Pancreas (tissue), 10 donors: ENCODE measurements around the gene PTPN12. TPM values are rescaled to one million over a fixed set of nuclear protein-coding genes. Genes with fewer than 3 reads are reported as not detected.

ENCODE experiments used
- ATAC-seq, 4 donors: fragments of 200-7000 bp; cut with Tn5 transposase; one replicate each; pipeline versions ENCODE4 v1.8.0 to v1.9.1; 2020; ENCODE audit warnings: mild to moderate bottlenecking in 4 of 4, moderate library complexity in 4 of 4
- DNase-seq, 6 donors: peaks; one replicate each; pipeline ENCODE4 v3.0.0-alpha.2; 2020
- FAIRE-seq: peaks from 2 replicates; lab custom pipeline; 2012; peaks lifted over from hg19 to GRCh38; lab: Jason Lieb, UNC
- H3K27ac ChIP-seq, 4 donors: fragments of 200-600 bp; sonication (generic); 1 replicate in 3 of 4; 2 replicates in 1 of 4; pipeline versions ENCODE4 v1.5.0 to v1.8.0; 2020
- H3K27me3 ChIP-seq, 4 donors: fragments of 200-600 bp; one replicate each; pipeline ENCODE4 v1.8.0; 2021
- H3K36me3 ChIP-seq, 3 donors: fragments of 200-600 bp; sonication (generic) in 1 of 3; one replicate each; pipeline versions ENCODE4 v1.5.0 to v1.8.0; 2020 to 2021
- H3K4me1 ChIP-seq, 3 donors: fragments of 200-600 bp; one replicate each; pipeline ENCODE4 v1.8.0; 2021
- H3K4me3 ChIP-seq, 4 donors: fragments of 200-600 bp; sonication (generic) in 2 of 4; one replicate each; pipeline versions ENCODE4 v1.5.0 to v1.8.0; 2020 to 2021
- H3K9me3 ChIP-seq, 4 donors: fragments of 200-600 bp; one replicate each; pipeline ENCODE4 v1.8.0; 2021
- CTCF ChIP-seq, 4 donors: fragments of 200-600 bp; sonication (generic) in 3 of 4; IDR thresholded peaks; one replicate each; pipeline versions ENCODE4 v1.5.0 to v1.8.0; 2021; ENCODE audit warnings: antibody characterized with exemption in 4 of 4
- WGBS, 2 donors: extraction: QIAGEN DNeasy Blood & Tissue Kit; methylation state at CpG; one replicate each; pipeline ENCODE4 v1.1.7; 2013; 5-methylcytosine and 5-hydroxymethylcytosine counted together
- intact Hi-C, 3 donors: fragments of 100-400 bp; cut with DNase I; formaldehyde crosslinking; loops; one replicate each; pipeline versions ENCODE4 v1.11.1 to v1.14.2; 2022
- polyA plus RNA-seq, 2 donors: library from polyadenylated mRNA; stranded (reverse); fragments of 200-250 nt; gene quantifications; one replicate each; pipeline ENCODE4 v1.2.3, GENCODE V29; 2013
- total RNA-seq, 6 donors: library from RNA; stranded (reverse); fragmentation: NEBNext Ultra II Directional in 4 of 6; extraction: Animal tissue kit (Norgen Biotek cat#: 25700) in 4 of 6; gene quantifications; one replicate each; pipeline versions ENCODE4 v1.2.1 to v1.2.4, GENCODE V29; 2021 to 2023
- donor health status: healthy with polysubstance abuse.
- donor health status: DM: no; HTN: no; CAD: no; lungs with moderate emphysema.
- donor health status: DM: no; HTN: no; CAD: no.
- donor health status: control.
- donor health status: control.
- donor health status: Bipolar disorder and iron deficiency.
- donor health status: DM: yes; HTN: yes; CAD: no.
- donor health status: DM: no; HTN: no; CAD: no.
- donor health status: DM: no; HTN: no; CAD: no.
- donor health status: DM: yes; HTN: yes; CAD: no.

The PTPN12 gene
- total and polyA plus RNA-seq, 8 donors = 12.0 to 42.9 (median 21.1) TPM

- ATAC-seq (no peak), FAIRE-seq (no peak), DNase-seq (no peak)
- no peaks in the 10 kb centered on the region for H3K27me3 ChIP-seq
- no peaks in the 10 kb centered on the region for H3K9me3 ChIP-seq
- no peaks in the 10 kb centered on the region for H3K4me1 ChIP-seq
- no peak overlapping the region for H3K4me3 ChIP-seq
- intact Hi-C loops = no loop called here
- TF ChIP-seq CTCF (IDR thresholded peaks at IDR 0.05) = no peak
- H3K27ac ChIP-seq = no peak overlapping the region
- no peaks in the 10 kb centered on the region for H3K36me3 ChIP-seq
These were observed 12.4 kb upstream of the PTPN12 start for GRCh38 chr7:77524731-77525130.

DNA sequence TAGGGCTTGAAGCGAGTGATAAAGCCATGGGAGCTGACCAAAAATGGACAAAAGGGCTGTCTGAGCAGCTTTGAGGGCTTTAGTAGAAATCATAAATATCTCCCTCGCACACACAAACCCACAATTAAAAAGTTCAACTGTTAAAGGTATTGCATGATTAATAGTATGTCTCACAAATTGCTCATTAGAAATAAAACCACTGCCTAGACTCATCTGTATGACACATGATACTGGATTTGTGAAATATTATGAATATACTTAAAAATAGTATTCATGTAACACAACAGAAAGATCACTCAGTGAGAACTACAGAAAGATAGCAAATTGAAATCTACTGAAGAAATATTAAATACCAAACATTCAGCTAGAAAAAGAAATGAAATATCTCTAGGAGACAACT is 11.9 kb upstream of the PTPN12 start:
- Histone ChIP-seq H3K27me3 (no peaks in the 10 kb centered on the region), H3K27ac (no peak overlapping the region), H3K4me3 (no peak overlapping the region), H3K4me1 (no peaks in the 10 kb centered on the region), H3K9me3 (no peaks in the 10 kb centered on the region), H3K36me3 (no peaks in the 10 kb centered on the region)
- FAIRE-seq (no peak), ATAC-seq (no peak), DNase-seq (no peak)
- WGBS, 2 donors = 91 to 94% methylated on average over 2 of the region's 2 CpGs
- intact Hi-C loops = no loop called here
- no peak for TF ChIP-seq CTCF (IDR thresholded peaks at IDR 0.05)

- intact Hi-C loops = no loop called here
- Histone ChIP-seq H3K4me1 (no peaks in the 10 kb centered on the region), H3K27me3 (no peaks in the 10 kb centered on the region), H3K9me3 (no peaks in the 10 kb centered on the region), H3K27ac (no peak overlapping the region), H3K4me3 (no peak overlapping the region), H3K36me3 (no peaks in the 10 kb centered on the region)
- FAIRE-seq = no peak
- no peak for DNase-seq
- no peak for ATAC-seq
- TF ChIP-seq CTCF (IDR thresholded peaks at IDR 0.05) = no peak
These were observed 8.7 kb upstream of the PTPN12 start for GRCh38 chr7:77528368-77528767.

GRCh38 chr7:77529279-77529678 is 7.8 kb upstream of the PTPN12 start:
- no peaks in the 10 kb centered on the region for H3K9me3 ChIP-seq
- WGBS, 2 donors = 82 to 94% methylated on average over 4 of the region's 4 CpGs

DNA sequence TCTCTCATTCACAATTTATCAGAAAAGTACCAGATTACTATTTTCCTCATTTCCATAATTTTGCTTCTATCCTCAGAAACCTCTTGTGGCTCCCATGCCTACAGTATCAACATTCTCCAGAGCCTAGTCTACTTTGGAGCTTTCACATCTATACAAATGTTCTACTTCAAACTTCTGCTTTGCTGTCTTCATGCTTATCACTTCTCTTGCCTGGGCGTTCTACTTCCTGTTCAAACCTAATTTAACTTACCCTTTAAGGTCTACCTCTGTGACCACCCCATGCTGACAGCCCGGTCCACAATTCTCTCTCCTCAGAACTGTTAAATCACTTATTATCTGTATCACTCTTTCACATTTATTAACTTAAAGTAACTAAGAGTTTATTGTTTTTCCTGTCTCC is 6.1 kb upstream of the PTPN12 start:
- Histone ChIP-seq H3K27ac (no peak overlapping the region), H3K4me1 (peaks cover 0 to 3% (median 0%) of the 10 kb centered on the region in 3 donors), H3K9me3 (no peaks in the 10 kb centered on the region), H3K27me3 (no peaks in the 10 kb centered on the region), H3K4me3 (no peak overlapping the region), H3K36me3 (no peaks in the 10 kb centered on the region)
- ATAC-seq (no peak), FAIRE-seq (no peak), DNase-seq (no peak)
- WGBS, 2 donors = 58 to 74% methylated on average over 2 of the region's 2 CpGs
- intact Hi-C loops = no loop called here
- no peak for TF ChIP-seq CTCF (IDR thresholded peaks at IDR 0.05)

More at GRCh38 chr7:77529279-77529678, 7.8 kb upstream of the PTPN12 start:
- Histone ChIP-seq H3K27ac (no peak overlapping the region), H3K27me3 (no peaks in the 10 kb centered on the region), H3K4me1 (no peaks in the 10 kb centered on the region), H3K4me3 (no peak overlapping the region), H3K36me3 (no peaks in the 10 kb centered on the region)
- ATAC-seq = no peak
- intact Hi-C loops = no loop called here
- no peak for TF ChIP-seq CTCF (IDR thresholded peaks at IDR 0.05)
- FAIRE-seq = no peak
- DNase-seq = no peak
